Neural progenitor cell (in vitro differentiated cells): ENCODE data around the gene CLTCL1. TPM values are rescaled to one million over a fixed set of nuclear protein-coding genes. Genes with fewer than 3 reads are reported as not detected.
"Not testable (repeated sequence)": the region's sequence is repeated elsewhere in the genome, so short reads cannot be mapped to it uniquely, and the experiment has no call there.

Source experiments
- DNase-seq: peaks from one replicate; pipeline ENCODE4 v3.0.0-alpha.2; 2016; ENCODE audit warnings: low spot score
- H2AFZ ChIP-seq: fragments of 200-600 bp; sonication (generic); replicated peaks from 2 replicates; pipeline ENCODE4 v1.6.1; 2016; ENCODE audit warnings: antibody characterized with exemption
- H3F3A ChIP-seq: fragments of 200-600 bp; sonication (generic); 2 replicates; pipeline ENCODE4 v1.6.1; 2016; ENCODE audit warnings: antibody characterized with exemption, low read depth
- H3K27ac ChIP-seq: fragments of 200-600 bp; sonication (generic); 2 replicates; pipeline ENCODE4 v1.5.1; 2016; ENCODE audit warnings: mild to moderate bottlenecking
- H3K27me3 ChIP-seq: fragments of 200-600 bp; sonication (generic); 2 replicates; pipeline ENCODE4 v1.6.1; 2016; ENCODE audit warnings: mild to moderate bottlenecking, moderate library complexity
- H3K36me3 ChIP-seq: fragments of 200-600 bp; sonication (generic); 2 replicates; pipeline ENCODE4 v1.5.1; 2016
- H3K4me1 ChIP-seq: fragments of 200-600 bp; sonication (generic); 2 replicates; pipeline ENCODE4 v1.6.1; 2016; ENCODE audit warnings: mixed run types
- H3K4me2 ChIP-seq: fragments of 200-600 bp; sonication (generic); 2 replicates; pipeline ENCODE4 v1.6.1; 2016
- H3K4me3 ChIP-seq: fragments of 200-600 bp; sonication (generic); 2 replicates; pipeline ENCODE4 v1.5.1; 2016
- H3K79me2 ChIP-seq: fragments of 200-600 bp; sonication (generic); 2 replicates; pipeline ENCODE4 v1.6.1; 2016; ENCODE audit warnings: low read depth
- H3K9ac ChIP-seq: fragments of 200-600 bp; sonication (generic); 2 replicates; pipeline ENCODE4 v1.6.1; 2016
- H3K9me3 ChIP-seq: fragments of 200-600 bp; sonication (generic); 2 replicates; pipeline ENCODE4 v1.5.1; 2016; ENCODE audit warnings: low read depth
- H4K20me1 ChIP-seq: fragments of 200-600 bp; sonication (generic); 2 replicates; pipeline ENCODE4 v1.6.1; 2016; ENCODE audit warnings: low read depth
- H3K27ac Mint-ChIP-seq: 3 replicates; pipeline ENCODE4 v1.8.0; 2021; ENCODE audit warnings: mixed read lengths
- H3K27me3 Mint-ChIP-seq: 2 replicates; pipeline ENCODE4 v1.8.0; 2022; ENCODE audit warnings: low read depth, mild to moderate bottlenecking, inconsistent platforms, moderate library complexity, mixed read lengths; ENCODE audit not compliant: insufficient read depth
- H3K36me3 Mint-ChIP-seq: 3 replicates; pipeline ENCODE4 v1.8.0; 2021; ENCODE audit warnings: mixed read lengths
- H3K4me1 Mint-ChIP-seq: 3 replicates; pipeline ENCODE4 v1.8.0; 2021; ENCODE audit warnings: mixed read lengths
- H3K4me3 Mint-ChIP-seq: 3 replicates; pipeline ENCODE4 v1.8.0; 2021; ENCODE audit warnings: mild to moderate bottlenecking, moderate library complexity, mixed read lengths
- H3K9me3 Mint-ChIP-seq: 3 replicates; pipeline ENCODE4 v1.8.0; 2020; ENCODE audit warnings: mixed read lengths
- EZH2 ChIP-seq: fragments of 200-600 bp; sonication (generic); IDR thresholded peaks from 2 replicates; pipeline ENCODE4 v1.6.1; 2017; ENCODE audit warnings: antibody characterized with exemption, mild to moderate bottlenecking, moderate library complexity
- EZH2phosphoT487 ChIP-seq: fragments of 200-600 bp; sonication (generic); IDR thresholded peaks from 2 replicates; pipeline ENCODE4 v1.6.1; 2017; ENCODE audit warnings: antibody characterized with exemption
- total RNA-seq: library from RNA; depleted of rRNA; stranded (reverse); fragments of >200 nt; gene quantifications from 2 replicates; pipeline ENCODE4 v1.2.3, GENCODE V29; 2015; ENCODE audit warnings: low replicate concordance
- TF ChIP-seq, protein P1 (sequence below): fragments of 200-600 bp; sonication (generic); IDR thresholded peaks from 2 replicates; pipeline ENCODE4 v1.5.1; 2017; ENCODE audit warnings: antibody characterized with exemption, mild to moderate bottlenecking

CLTCL1 gene
- total RNA-seq, 1 donor from 2014 or later, result 13.7 TPM

DNA sequence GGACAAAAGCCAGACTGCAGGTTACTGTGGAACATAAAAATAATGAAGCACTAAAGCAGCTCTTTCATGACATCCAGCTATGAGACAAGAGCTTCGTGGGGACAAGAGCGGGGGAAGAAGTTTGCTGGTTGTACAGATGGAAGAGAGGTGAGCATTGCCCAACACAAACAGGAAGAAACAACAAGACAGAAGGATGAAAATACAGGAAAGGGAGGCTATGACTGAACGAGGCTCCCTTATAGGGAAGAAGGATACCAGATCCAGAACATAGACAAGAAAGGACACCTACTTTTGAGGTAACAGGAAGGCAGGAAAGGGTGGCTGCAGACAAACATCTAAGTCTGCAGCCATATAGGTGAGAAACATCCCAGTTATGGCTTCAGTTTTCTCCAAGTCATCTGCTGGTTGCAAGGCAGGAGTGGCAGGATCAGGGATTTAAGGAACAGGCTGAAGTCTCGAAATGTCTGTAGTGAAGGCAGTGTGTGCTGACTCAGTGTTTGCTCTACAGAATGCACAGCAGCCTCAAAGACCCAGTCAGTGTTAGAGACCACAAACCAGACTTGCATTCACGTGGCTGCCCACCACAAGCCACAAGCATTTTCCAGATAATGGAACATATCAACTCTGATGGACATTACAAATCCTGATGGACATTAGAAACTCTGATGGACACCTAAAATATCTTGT lies 1.9 kb downstream of the CLTCL1 start:
- no peaks in the 10 kb centered on the region for H3K9me3 Mint-ChIP-seq
- peak overlapping the region; percentile 89 for H3K4me3 Mint-ChIP-seq
- TF ChIP-seq EZH2, result no peak
- TF ChIP-seq, protein P1, sequence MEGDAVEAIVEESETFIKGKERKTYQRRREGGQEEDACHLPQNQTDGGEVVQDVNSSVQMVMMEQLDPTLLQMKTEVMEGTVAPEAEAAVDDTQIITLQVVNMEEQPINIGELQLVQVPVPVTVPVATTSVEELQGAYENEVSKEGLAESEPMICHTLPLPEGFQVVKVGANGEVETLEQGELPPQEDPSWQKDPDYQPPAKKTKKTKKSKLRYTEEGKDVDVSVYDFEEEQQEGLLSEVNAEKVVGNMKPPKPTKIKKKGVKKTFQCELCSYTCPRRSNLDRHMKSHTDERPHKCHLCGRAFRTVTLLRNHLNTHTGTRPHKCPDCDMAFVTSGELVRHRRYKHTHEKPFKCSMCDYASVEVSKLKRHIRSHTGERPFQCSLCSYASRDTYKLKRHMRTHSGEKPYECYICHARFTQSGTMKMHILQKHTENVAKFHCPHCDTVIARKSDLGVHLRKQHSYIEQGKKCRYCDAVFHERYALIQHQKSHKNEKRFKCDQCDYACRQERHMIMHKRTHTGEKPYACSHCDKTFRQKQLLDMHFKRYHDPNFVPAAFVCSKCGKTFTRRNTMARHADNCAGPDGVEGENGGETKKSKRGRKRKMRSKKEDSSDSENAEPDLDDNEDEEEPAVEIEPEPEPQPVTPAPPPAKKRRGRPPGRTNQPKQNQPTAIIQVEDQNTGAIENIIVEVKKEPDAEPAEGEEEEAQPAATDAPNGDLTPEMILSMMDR, result no peak
- TF ChIP-seq EZH2phosphoT487, result no peak
- Histone ChIP-seq H3K27ac (no peak overlapping the region), H3K9me3 (no peaks in the 10 kb centered on the region), H2AFZ (no peak overlapping the region), H3K27me3 (peaks cover 36% of the 10 kb centered on the region), H3K79me2 (no peaks in the 10 kb centered on the region), H3K4me2 (no peak overlapping the region), H3K36me3 (no peaks in the 10 kb centered on the region), H3K4me1 (peaks cover 17% of the 10 kb centered on the region), H3F3A (peaks cover 18% of the 10 kb centered on the region), H3K4me3 (no peak overlapping the region), H3K9ac (no peak overlapping the region), H4K20me1 (peaks cover 10% of the 10 kb centered on the region)
- no peak overlapping the region for H3K27ac Mint-ChIP-seq
- peaks cover 25% of the 10 kb centered on the region for H3K4me1 Mint-ChIP-seq
- no peak for DNase-seq
- no peaks in the 10 kb centered on the region for H3K36me3 Mint-ChIP-seq
- H3K27me3 Mint-ChIP-seq, result peaks cover 12% of the 10 kb centered on the region

DNA sequence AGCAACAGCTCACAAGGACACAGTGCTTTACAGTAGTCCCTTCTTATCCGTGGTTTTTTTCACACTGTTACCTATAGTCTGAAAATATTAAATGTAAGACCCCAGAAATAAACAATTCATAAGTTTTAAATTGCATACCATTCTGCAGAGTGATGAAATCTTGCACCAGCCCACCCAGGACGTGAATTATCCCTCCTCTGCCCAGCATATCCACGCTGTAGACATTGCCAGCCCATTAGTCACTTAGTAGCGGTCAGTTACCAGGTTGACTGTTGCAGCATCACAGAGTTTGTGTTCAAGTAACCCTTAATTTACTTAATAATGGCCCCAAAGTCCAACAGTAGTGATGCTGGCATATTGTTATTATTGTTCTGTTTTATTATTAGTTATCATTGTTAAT lies 3.6 kb downstream of the CLTCL1 start:
- H3K27ac Mint-ChIP-seq, result no peak overlapping the region
- peak overlapping the region; percentile 35 for H3K4me2 ChIP-seq
- H3F3A ChIP-seq, result peaks cover 18% of the 10 kb centered on the region

DNA sequence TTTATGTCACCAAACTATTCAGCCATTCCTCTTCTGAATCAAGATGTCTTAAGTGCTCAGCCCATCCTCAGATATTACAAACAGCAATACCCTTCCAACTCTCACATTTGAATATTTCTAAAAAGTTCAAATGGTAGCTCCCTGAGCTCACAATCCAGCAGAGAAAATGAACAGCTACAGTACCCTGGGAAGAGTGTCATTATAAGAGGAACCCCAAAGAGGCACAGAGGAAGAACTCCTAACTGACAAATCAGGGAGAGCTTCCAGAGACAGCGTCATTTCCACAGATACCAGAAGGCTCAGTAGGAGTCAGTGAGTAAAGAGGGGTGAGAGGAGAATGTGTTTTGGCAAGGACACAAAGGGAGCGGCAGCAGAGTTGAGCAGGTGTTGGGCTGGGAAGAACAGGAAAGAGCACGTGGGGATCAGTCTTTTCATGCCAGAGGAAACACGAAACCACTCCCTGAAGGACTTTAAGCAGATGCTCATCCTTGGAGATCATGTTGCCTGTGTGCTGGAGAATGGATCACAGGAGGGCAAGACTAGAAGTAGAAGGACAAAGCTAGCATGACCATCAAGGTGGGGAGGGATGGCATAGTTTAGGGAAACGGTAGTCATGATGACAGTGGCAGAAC lies 4.3 kb downstream of the CLTCL1 start:
- no peak for TF ChIP-seq EZH2phosphoT487
- H3K9me3 ChIP-seq, result no peaks in the 10 kb centered on the region
- H3K9ac ChIP-seq, result no peak overlapping the region
- Mint-ChIP-seq H3K36me3 (no peaks in the 10 kb centered on the region), H3K4me3 (no peak overlapping the region), H3K4me1 (peaks cover 20% of the 10 kb centered on the region), H3K27me3 (peaks cover 12% of the 10 kb centered on the region), H3K9me3 (no peaks in the 10 kb centered on the region), H3K27ac (no peak overlapping the region)
- DNase-seq, result peak; percentile 62
- no peak overlapping the region for H3K4me3 ChIP-seq
- H3K36me3 ChIP-seq, result no peaks in the 10 kb centered on the region
- peak overlapping the region; percentile 35 for H3K4me2 ChIP-seq
- H3K79me2 ChIP-seq, result no peaks in the 10 kb centered on the region
- no peak overlapping the region for H3K27ac ChIP-seq
- H3F3A ChIP-seq, result peaks cover 18% of the 10 kb centered on the region
- no peak overlapping the region for H2AFZ ChIP-seq
- H3K27me3 ChIP-seq, result peaks cover 25% of the 10 kb centered on the region
- peaks cover 17% of the 10 kb centered on the region for H3K4me1 ChIP-seq
- peaks cover 10% of the 10 kb centered on the region for H4K20me1 ChIP-seq

More for the DNA sequence above, 3.6 kb downstream of the CLTCL1 start:
- Mint-ChIP-seq H3K4me3 (no peak overlapping the region), H3K36me3 (no peaks in the 10 kb centered on the region), H3K9me3 (no peaks in the 10 kb centered on the region), H3K4me1 (peaks cover 25% of the 10 kb centered on the region), H3K27me3 (peaks cover 12% of the 10 kb centered on the region)
- Histone ChIP-seq H2AFZ (no peak overlapping the region), H3K79me2 (no peaks in the 10 kb centered on the region), H3K27ac (no peak overlapping the region), H3K9me3 (no peaks in the 10 kb centered on the region), H3K4me3 (no peak overlapping the region), H3K36me3 (no peaks in the 10 kb centered on the region), H3K9ac (no peak overlapping the region), H4K20me1 (peaks cover 10% of the 10 kb centered on the region), H3K27me3 (peaks cover 32% of the 10 kb centered on the region), H3K4me1 (peaks cover 17% of the 10 kb centered on the region)
- DNase-seq, result no peak
- TF ChIP-seq, protein P1, result no peak
- TF ChIP-seq EZH2 (no peak), EZH2phosphoT487 (no peak)

- H3K27ac ChIP-seq, result no peak overlapping the region
- Mint-ChIP-seq H3K36me3 (no peaks in the 10 kb centered on the region), H3K9me3 (no peaks in the 10 kb centered on the region), H3K27me3 (peaks cover 10% of the 10 kb centered on the region), H3K4me3 (no peak overlapping the region), H3K27ac (no peak overlapping the region), H3K4me1 (peaks cover 14% of the 10 kb centered on the region)
- no peaks in the 10 kb centered on the region for H3K79me2 ChIP-seq
- H3K27me3 ChIP-seq, result peaks cover 18% of the 10 kb centered on the region
- H3K36me3 ChIP-seq, result no peaks in the 10 kb centered on the region
- H2AFZ ChIP-seq, result no peak overlapping the region
- H3K4me1 ChIP-seq, result peaks cover 17% of the 10 kb centered on the region
- DNase-seq, result no peak
- TF ChIP-seq EZH2phosphoT487, result no peak
- TF ChIP-seq EZH2, result no peak
- TF ChIP-seq, protein P1, result no peak
- peaks cover 10% of the 10 kb centered on the region for H4K20me1 ChIP-seq
- peaks cover 18% of the 10 kb centered on the region for H3F3A ChIP-seq
- H3K9me3 ChIP-seq, result no peaks in the 10 kb centered on the region
- H3K4me2 ChIP-seq, result no peak overlapping the region
- H3K4me3 ChIP-seq, result no peak overlapping the region
- H3K9ac ChIP-seq, result no peak overlapping the region
These were observed 5.7 kb downstream of the CLTCL1 start for GRCh38 chr22:19285831-19286230.

DNA sequence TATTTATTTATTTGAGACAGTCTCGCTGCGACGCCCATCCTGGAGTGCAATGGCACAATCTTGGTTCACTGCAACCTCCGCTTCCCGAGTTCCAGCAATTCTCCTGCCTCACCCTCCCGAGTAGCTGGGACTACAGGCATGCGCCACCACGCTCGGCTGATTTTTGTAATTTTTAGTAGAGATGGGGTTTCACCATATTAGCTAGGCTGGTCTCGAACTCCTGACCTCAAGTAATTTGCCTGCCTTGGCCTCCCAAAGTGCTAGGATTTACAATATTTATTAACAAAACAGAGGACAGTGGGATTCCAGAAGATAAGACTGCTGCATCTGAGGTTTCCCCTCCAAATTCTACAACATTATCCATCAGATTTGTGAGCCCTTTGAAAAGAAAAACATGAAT lies 12.4 kb downstream of the CLTCL1 start:
- not testable (repeated sequence) for H3K4me2 ChIP-seq, H2AFZ ChIP-seq, H3K27ac Mint-ChIP-seq, H3K27me3 Mint-ChIP-seq, H3F3A ChIP-seq, H3K4me3 ChIP-seq, H3K4me3 Mint-ChIP-seq, H3K4me1 Mint-ChIP-seq, H3K9me3 ChIP-seq, DNase-seq, H4K20me1 ChIP-seq, H3K4me1 ChIP-seq, H3K9me3 Mint-ChIP-seq, H3K36me3 Mint-ChIP-seq, H3K9ac ChIP-seq, H3K79me2 ChIP-seq, H3K36me3 ChIP-seq, H3K27me3 ChIP-seq, H3K27ac ChIP-seq
